Kidney (tissue), 14 donors: ENCODE results near the gene MPHOSPH9. TPM values are rescaled to one million over a fixed set of nuclear protein-coding genes. Genes with fewer than 3 reads are reported as not detected.

Experiments
- DNase-seq, 5 donors: peaks; one replicate each; pipeline ENCODE4 v3.0.0-alpha.2; 2013 to 2020
- FAIRE-seq: peaks from 2 replicates; lab custom pipeline; 2012; peaks lifted over from hg19 to GRCh38; lab: Jason Lieb, UNC
- H3K27ac ChIP-seq, 2 donors: one replicate each; pipeline ENCODE4 v1.7.0; 2013; ENCODE audit warnings: low read depth in 2 of 2, low read length in 2 of 2, inconsistent platforms in 1 of 2
- H3K27me3 ChIP-seq: one replicate; pipeline ENCODE4 v1.7.1; 2013; ENCODE audit warnings: low read length, inconsistent platforms; ENCODE audit not compliant: control insufficient read depth, insufficient read depth
- H3K36me3 ChIP-seq, 3 donors: one replicate each; pipeline versions ENCODE4 v1.7.0 to v1.7.1; 2013; ENCODE audit warnings: low read length in 3 of 3, control low read depth in 1 of 3, inconsistent platforms in 1 of 3; ENCODE audit not compliant: insufficient read depth in 3 of 3, control insufficient read depth in 2 of 3
- H3K4me1 ChIP-seq, 3 donors: one replicate each; pipeline versions ENCODE4 v1.7.0 to v1.7.1; 2013; ENCODE audit warnings: low read length in 3 of 3, inconsistent platforms in 1 of 3, low read depth in 1 of 3; ENCODE audit not compliant: control insufficient read depth in 2 of 3, insufficient read depth in 2 of 3
- H3K4me3 ChIP-seq, 3 donors: one replicate each; pipeline versions ENCODE4 v1.7.0 to v1.8.1; 2013; ENCODE audit warnings: low read length in 3 of 3, control low read depth in 1 of 3, inconsistent platforms in 1 of 3
- H3K9ac ChIP-seq, 3 donors: one replicate each; pipeline versions ENCODE4 v1.7.0 to v1.7.1; 2013; ENCODE audit warnings: low read length in 3 of 3, control low read depth in 1 of 3, inconsistent platforms in 1 of 3
- H3K9me3 ChIP-seq, 3 donors: one replicate each; pipeline versions ENCODE4 v1.7.0 to v1.7.1; 2013; ENCODE audit warnings: low read length in 3 of 3, control low read depth in 1 of 3, inconsistent platforms in 1 of 3; ENCODE audit not compliant: control insufficient read depth in 2 of 3, insufficient read depth in 1 of 3
- intact Hi-C: fragments of 100-400 bp; cut with DNase I; formaldehyde crosslinking; loops from one replicate; pipeline ENCODE4 v1.11.1; 2022
- polyA plus RNA-seq: library from polyadenylated mRNA; stranded (reverse); fragments of 350-450 nt; fragmentation: Illumina TruSeq; extraction: RNeasy Lipid Tissue Mini Kit (QIAGEN cat#74804); gene quantifications from one replicate; pipeline ENCODE4 v1.2.3, GENCODE V29; 2014; ENCODE audit warnings: low read depth, low replicate concordance; ENCODE audit not compliant: insufficient read depth
- total RNA-seq: library from RNA; stranded (reverse); fragmentation: NEBNext Ultra II Directional; extraction: Animal tissue kit (Norgen Biotek cat#: 25700); gene quantifications from one replicate; pipeline ENCODE4 v1.2.1, GENCODE V29; 2021
- TF ChIP-seq, protein P1 (sequence below): IDR thresholded peaks from 3 replicates; pipeline ENCODE4 v1.5.1; 2012; ENCODE audit warnings: mild to moderate bottlenecking, moderate library complexity, borderline replicate concordance; ENCODE audit not compliant: insufficient read depth; ENCODE audit errors: extremely low read depth
- donor health status: control.
- donor health status: control.
- donor health status: control.
- donor health status: control.
- donor health status: control.
- donor health status: DM: yes; HTN: yes; CAD: no.
- donor health status: Normal renal cell carcinoma (clear cell type).

The MPHOSPH9 gene
- total and polyA plus RNA-seq, 2 donors from 2014 or later = 7.2 to 25.2 TPM

DNA sequence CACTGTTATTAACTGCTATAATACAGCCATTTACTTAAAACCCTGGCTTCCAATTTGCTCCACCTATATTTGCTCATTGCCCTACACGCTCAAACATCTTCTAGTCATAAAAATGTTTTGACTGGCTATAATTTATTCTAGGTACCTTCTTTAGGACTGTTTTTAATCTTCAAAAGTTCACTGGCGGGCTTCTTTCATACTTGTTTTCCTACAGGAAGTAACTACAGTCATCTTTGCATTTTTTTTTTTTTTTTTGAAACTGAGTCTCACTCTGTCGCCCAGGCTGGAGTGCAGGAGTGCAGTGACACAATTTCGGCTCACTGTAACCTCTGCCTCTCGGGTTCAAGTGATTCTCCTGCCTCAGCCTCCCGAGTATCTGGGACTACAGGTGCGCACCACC is 32.5 kb downstream of the MPHOSPH9 start:
- no peak overlapping the region for H3K4me3 ChIP-seq
- peaks cover 4 to 18% (median 6%) of the 10 kb centered on the region in 3 donors for H3K36me3 ChIP-seq
- DNase-seq = no peak
- intact Hi-C loops = no loop called here
- H3K4me1 ChIP-seq = no peaks in the 10 kb centered on the region
- no peaks in the 10 kb centered on the region for H3K9me3 ChIP-seq
- FAIRE-seq = no peak
- no peak overlapping the region for H3K27ac ChIP-seq
- no peaks in the 10 kb centered on the region for H3K27me3 ChIP-seq
- H3K9ac ChIP-seq = no peak overlapping the region
- TF ChIP-seq, protein P1, sequence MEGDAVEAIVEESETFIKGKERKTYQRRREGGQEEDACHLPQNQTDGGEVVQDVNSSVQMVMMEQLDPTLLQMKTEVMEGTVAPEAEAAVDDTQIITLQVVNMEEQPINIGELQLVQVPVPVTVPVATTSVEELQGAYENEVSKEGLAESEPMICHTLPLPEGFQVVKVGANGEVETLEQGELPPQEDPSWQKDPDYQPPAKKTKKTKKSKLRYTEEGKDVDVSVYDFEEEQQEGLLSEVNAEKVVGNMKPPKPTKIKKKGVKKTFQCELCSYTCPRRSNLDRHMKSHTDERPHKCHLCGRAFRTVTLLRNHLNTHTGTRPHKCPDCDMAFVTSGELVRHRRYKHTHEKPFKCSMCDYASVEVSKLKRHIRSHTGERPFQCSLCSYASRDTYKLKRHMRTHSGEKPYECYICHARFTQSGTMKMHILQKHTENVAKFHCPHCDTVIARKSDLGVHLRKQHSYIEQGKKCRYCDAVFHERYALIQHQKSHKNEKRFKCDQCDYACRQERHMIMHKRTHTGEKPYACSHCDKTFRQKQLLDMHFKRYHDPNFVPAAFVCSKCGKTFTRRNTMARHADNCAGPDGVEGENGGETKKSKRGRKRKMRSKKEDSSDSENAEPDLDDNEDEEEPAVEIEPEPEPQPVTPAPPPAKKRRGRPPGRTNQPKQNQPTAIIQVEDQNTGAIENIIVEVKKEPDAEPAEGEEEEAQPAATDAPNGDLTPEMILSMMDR = no peak

DNA sequence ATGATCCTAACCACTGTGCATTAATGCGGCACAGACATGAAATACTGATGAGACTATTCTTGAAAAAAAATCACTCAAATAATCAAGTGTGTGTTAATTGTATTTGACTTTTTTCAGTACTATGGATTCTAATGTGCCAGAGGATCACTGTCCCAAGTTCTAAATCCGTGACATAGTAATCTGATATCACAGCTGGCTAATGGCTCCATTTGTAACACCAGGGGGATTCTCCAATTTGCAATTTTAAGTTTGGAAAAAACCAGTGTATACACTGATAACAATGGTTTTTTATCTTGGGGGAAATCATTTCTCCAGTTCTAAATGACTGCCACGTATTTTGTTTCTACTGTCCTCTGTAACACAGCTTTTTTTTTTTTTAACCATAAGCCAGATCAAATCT is 33.0 kb downstream of the MPHOSPH9 start:
- Histone ChIP-seq H3K36me3 (peaks cover 4 to 18% (median 6%) of the 10 kb centered on the region in 3 donors), H3K9me3 (no peaks in the 10 kb centered on the region), H3K9ac (no peak overlapping the region), H3K4me1 (no peaks in the 10 kb centered on the region), H3K27ac (no peak overlapping the region), H3K27me3 (no peaks in the 10 kb centered on the region), H3K4me3 (no peak overlapping the region)
- DNase-seq (no peak), FAIRE-seq (no peak)
- TF ChIP-seq, protein P1 = no peak
- intact Hi-C loops = no loop called here

DNA sequence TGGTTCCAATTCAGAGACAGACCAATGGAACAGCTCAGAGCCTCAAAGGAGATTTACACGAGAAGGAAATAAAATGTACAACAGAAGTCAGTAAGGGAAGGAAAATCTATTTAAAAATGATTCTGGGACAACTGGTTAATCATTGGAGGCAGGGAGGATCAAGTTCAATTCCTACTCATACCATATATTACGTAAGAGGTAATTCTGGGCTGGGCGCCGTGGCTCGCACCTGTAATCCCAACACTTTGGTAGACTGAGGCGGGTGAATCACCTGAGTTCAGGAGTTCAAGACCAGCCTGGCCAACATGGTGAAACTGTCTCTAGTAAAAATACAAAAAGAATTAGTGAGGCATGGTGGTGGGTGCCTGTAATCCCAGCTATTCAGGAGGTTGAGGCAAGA is 45.3 kb downstream of the MPHOSPH9 start:
- TF ChIP-seq, protein P1 = no peak
- Histone ChIP-seq H3K9ac (no peak overlapping the region), H3K27ac (no peak overlapping the region), H3K4me3 (no peak overlapping the region), H3K4me1 (no peaks in the 10 kb centered on the region), H3K9me3 (no peaks in the 10 kb centered on the region), H3K27me3 (no peaks in the 10 kb centered on the region), H3K36me3 (peaks cover 2 to 8% (median 6%) of the 10 kb centered on the region in 3 donors)
- intact Hi-C loops = no loop called here
- FAIRE-seq (no peak), DNase-seq (no peak)

DNA sequence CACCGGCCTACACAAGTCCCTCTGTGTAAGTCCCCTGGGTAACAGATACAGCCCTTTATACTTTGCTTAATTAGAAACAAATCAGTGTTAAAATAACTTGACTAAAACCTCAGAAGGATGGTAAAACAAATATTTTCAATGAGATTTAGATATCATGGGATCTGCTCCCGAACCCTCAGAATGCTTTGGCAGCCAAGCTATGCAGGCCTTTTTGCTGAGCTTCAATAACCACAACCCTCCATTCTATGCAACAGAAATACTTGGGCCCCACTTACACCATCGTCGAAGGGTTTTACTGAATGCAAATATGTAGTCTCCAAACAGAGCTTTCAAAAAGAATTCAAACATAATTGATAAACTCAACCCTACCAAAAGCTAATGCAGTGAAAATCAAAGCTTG is 52.8 kb downstream of the MPHOSPH9 start:
- no peak for DNase-seq
- Histone ChIP-seq H3K27ac (no peak overlapping the region), H3K36me3 (peaks cover 0 to 3% (median 3%) of the 10 kb centered on the region in 3 donors), H3K4me1 (no peaks in the 10 kb centered on the region), H3K9ac (no peak overlapping the region), H3K9me3 (no peaks in the 10 kb centered on the region), H3K27me3 (no peaks in the 10 kb centered on the region), H3K4me3 (no peak overlapping the region)
- intact Hi-C loops = no loop called here
- TF ChIP-seq, protein P1 = no peak
- FAIRE-seq = no peak
